GM21619 (cell line): ENCODE data around the gene SLC39A11.
"Not testable (repeated sequence)": the region's sequence is repeated elsewhere in the genome, so short reads cannot be mapped to it uniquely, and the experiment has no call there.

ENCODE experiments used
- ATAC-seq: cut with Tn5 transposase; IDR thresholded peaks from one replicate; pipeline ENCODE4 v1.9.1; 2021; ENCODE audit not compliant: unreplicated experiment

SLC39A11 gene

GRCh38 chr17:72804949-72805707 lies 287.4 kb downstream of the SLC39A11 start:
- no peak for ATAC-seq

- no peak for ATAC-seq
Observed at GRCh38 chr17:72802726-72803125, 289.8 kb downstream of the SLC39A11 start.

DNA sequence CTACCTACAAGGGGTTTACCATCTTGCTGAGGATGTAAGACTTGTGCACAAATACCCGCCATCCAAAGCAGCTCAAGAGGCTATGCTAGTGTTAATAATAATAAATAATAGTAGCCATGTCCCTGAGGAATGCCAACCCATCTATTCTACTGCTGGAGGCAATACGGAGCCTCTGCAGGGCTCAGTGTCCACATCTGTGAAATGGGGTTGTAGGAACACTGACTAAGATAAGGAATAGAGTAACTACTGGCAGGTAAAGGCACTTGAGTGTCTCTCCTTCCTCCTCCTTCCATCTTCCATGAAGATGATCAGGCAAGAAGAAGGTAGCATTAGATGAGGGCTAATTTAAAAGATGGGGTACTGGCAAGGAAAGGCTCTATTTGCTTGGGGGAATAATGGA lies 295.3 kb downstream of the SLC39A11 start:
- no peak for ATAC-seq

- ATAC-seq, result no peak
Observed at GRCh38 chr17:72795941-72796340, 296.5 kb downstream of the SLC39A11 start.

DNA sequence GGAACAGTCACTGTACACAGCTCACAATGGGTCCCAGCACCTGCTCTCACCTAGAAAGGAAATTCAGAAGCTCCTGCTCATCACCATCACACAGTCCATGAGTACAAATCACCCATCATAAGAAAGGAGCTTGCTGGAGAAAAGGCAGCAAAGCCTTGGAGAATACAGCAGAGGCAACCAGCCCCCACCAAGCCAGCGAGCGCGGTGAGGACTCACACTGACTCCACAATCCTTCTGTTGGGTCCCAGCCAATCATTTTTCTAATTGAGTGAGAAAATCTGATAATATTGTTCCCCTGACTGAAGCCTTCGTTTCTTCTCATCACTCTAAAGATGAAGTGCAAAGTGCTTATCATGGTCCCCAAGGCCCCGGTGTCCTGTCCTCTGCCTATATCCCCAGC lies 298.3 kb downstream of the SLC39A11 start:
- no peak for ATAC-seq

- no peak for ATAC-seq
Observed at GRCh38 chr17:72792771-72793170, 299.7 kb downstream of the SLC39A11 start.

DNA sequence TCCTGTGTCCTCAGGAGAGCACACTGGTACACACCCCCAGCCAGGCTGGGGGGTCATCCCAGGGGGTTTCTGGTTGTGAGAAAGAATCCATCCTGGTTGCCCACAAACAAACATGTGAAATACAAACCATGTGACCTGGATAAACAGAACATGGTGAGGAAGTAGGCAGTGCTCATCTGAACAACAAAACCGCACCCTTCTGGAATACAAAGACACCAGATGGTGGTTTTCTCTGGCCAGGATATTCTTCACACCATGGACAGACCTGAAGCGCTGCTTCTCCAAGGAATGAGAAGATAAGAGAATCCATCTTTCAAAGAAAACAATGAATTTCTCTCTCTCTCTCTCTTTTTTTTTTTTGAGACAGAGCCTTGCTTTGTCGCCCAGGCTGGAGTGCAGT lies 302.3 kb downstream of the SLC39A11 start:
- no peak for ATAC-seq

DNA sequence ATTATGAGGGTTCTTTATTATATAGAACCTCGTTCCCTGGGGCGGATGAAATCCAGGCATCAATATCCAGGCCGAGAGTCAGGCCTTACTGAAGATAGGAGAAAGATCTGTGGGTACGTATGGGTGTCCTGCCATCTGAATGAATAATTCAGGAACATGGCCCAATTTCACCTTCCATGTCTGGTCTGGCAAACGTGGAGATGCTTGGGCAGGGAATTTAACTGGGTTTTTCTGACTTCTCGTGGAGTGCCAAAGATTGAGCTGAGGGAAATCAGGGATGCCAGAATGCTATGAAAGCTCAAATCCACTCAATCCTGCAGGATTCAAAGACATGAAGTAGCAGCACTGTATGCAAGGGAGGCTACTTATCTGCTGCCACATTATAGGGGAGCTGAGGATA lies 302.8 kb downstream of the SLC39A11 start:
- no peak for ATAC-seq

GRCh38 chr17:72788950-72789585 lies 303.4 kb downstream of the SLC39A11 start:
- no peak for ATAC-seq

GRCh38 chr17:72786209-72786608 lies 306.3 kb downstream of the SLC39A11 start:
- no peak for ATAC-seq

DNA sequence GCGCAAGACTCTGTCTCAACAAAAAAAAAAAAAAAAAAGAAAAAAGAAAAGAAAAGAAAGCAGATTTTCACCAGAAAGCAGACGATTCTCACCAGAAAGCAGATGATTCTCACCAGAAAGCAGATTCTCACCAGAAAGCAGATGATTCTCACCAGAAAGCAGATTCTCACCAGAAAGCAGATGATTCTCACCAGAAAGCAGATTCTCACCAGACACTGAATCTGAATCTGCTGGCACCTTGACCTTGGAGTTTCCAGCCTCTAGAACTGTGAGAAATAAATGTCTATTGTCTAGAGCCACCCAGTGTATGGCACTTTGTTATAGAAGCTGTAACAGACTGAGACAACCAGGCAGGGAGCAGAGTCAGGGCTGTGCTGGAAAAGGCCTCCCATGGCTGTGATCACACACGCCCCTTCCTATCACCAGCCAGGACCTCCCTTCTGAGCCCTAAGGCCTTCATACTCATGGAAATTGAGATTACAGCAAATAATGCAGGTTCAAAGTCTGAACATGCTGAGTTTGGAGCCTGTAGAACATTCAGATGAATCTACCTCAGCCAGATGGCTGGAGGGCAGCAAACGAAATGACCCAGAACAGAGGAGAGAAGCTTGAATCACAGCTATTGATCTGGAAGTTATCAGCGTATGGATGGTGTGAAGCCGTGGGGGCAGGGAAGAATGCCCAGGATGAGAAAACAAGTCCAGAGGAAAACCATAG lies 309.3 kb downstream of the SLC39A11 start:
- ATAC-seq, result no peak

GRCh38 chr17:72782437-72782836 lies 310.1 kb downstream of the SLC39A11 start:
- not testable (repeated sequence) for ATAC-seq

DNA sequence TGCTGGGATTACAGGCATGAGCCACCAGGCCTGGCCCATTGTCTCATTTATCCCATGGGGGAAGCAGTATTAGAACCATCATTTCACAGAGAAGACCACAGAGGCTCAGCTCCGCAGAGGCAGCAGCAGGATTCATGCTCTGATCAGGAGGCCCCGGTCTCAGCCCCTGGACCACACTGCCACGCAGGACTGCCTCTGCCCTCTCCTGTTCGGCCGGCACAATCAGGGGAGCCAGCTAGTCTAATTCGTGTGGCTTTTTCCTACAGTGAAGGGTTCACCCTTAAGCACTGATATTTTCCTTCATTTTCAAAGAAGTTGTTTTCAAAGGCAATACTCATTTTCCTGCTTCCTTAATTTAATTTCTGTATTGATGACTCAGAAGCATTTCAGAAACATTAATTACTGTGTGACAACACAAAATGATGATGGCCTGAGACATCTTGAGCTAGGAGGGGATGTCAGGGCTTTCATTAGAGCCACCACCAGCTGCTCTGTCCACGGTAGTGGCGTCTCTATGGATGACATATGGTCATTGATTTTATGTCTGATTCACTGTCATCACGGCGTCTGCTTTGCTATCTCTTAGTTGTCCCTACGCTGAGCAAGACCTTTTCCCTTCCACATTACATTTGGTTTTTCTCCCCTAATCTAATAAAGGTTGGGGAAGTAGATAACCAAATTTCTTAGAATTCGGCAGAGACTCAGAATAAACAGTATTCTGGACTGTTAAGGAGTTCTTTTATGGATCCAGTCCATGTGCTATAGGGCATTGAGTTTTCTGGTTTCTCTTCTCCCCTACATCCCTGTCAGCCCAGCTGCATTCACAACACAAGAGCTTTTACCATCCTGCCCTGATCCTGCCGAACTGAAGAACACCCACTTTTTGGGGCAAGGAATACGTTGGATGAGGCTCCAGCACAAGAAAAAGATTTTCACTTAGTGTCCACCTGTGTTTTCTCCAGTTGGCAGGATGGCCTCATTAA lies 314.0 kb downstream of the SLC39A11 start:
- ATAC-seq, result no peak

GRCh38 chr17:72775919-72776318 lies 316.6 kb downstream of the SLC39A11 start:
- ATAC-seq, result no peak

GRCh38 chr17:72775237-72775636 lies 317.3 kb downstream of the SLC39A11 start:
- no peak for ATAC-seq

GRCh38 chr17:72774236-72774635 lies 318.3 kb downstream of the SLC39A11 start:
- ATAC-seq, result no peak

GRCh38 chr17:72773225-72773624 lies 319.3 kb downstream of the SLC39A11 start:
- ATAC-seq, result not testable (repeated sequence)

GRCh38 chr17:72772331-72772821 lies 320.1 kb downstream of the SLC39A11 start:
- no peak for ATAC-seq

DNA sequence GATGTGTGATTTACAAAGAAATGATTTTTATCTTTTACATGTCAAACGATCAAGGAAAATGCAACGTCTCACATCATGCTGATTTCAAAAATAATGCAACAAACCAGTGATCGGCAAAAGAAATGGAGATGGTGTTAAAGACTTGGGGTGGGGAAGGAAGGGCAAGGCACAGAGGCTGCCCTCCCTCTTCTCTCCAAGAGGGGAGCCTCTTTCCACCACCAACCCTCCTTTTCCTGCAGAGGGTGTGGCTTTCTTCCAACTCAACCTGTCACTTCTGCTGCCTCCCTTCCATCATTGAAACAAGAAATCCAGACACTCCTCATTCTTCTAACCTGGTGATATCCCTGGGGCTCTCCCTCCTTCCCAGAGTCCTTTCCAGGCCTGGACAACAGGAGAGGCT lies 320.8 kb downstream of the SLC39A11 start:
- ATAC-seq, result no peak

DNA sequence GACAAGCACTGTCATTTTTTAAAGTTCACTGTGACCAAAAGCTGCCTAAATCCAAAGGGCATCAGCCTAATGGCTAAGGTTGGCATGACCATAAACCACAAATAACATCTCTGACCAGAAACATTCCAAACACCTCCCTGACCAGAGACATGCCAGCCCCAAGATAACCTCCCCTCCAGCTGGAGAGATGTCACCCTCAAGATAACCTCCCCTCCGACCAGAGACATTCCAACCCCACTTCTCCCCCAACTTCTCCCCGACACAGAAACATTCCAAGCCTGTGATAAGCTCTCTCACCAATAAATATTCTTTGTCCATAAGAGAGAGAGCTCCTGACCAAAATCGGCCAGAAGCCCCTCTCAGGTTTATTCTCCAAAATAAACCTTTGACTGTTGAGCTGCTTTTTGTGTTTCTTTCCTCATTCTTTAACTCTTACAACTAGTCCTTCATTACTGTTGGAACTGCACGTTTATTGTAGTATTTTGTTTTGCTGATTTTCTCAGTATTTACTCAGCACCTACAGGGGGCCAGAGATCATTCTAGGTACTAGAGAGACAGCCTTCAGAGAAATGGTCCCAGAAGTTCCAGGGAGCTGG lies 325.6 kb downstream of the SLC39A11 start:
- no peak for ATAC-seq
